Calu3 (cell line): ENCODE measurements around the gene FYB1. TPM values are rescaled to one million over a fixed set of nuclear protein-coding genes. Genes with fewer than 3 reads are reported as not detected.

Experiments
- BruUV-seq: library from RNA; stranded (reverse); fragments of 400-500 nt; replicated peaks from 2 replicates; lab custom pipeline; 2021; lab: Mats Ljungman, UMichigan
- CTCF ChIA-PET: fragments of 300-600 bp; sonication (Branson Sonifier 250); formaldehyde crosslinking; loops from one replicate; lab custom pipeline; 2022; ENCODE audit warnings: antibody characterized with exemption; lab: Charles Lee
- DNase-seq: peaks from one replicate; pipeline ENCODE4 v3.0.0; 2022
- H3K27ac Mint-ChIP-seq: one replicate; pipeline ENCODE4 v1.8.0; 2022; ENCODE audit warnings: mixed read lengths; ENCODE audit not compliant: unreplicated experiment
- H3K27me3 Mint-ChIP-seq: one replicate; pipeline ENCODE4 v1.8.0; 2022; ENCODE audit warnings: mixed read lengths; ENCODE audit not compliant: unreplicated experiment
- H3K36me3 Mint-ChIP-seq: one replicate; pipeline ENCODE4 v1.8.0; 2022; ENCODE audit warnings: mild to moderate bottlenecking, moderate library complexity, mixed read lengths; ENCODE audit not compliant: insufficient read depth, unreplicated experiment
- H3K4me1 Mint-ChIP-seq: one replicate; pipeline ENCODE4 v1.8.0; 2022; ENCODE audit warnings: mild to moderate bottlenecking, low read depth, mixed read lengths; ENCODE audit not compliant: unreplicated experiment
- H3K4me3 Mint-ChIP-seq: one replicate; pipeline ENCODE4 v1.8.0; 2022; ENCODE audit warnings: mild to moderate bottlenecking, low read depth, moderate library complexity, mixed read lengths; ENCODE audit not compliant: unreplicated experiment
- H3K9me3 Mint-ChIP-seq: one replicate; pipeline ENCODE4 v1.8.0; 2022; ENCODE audit warnings: low read depth, mixed read lengths; ENCODE audit not compliant: unreplicated experiment
- intact Hi-C: fragments of 100-400 bp; cut with micrococcal nuclease; formaldehyde crosslinking; loops from one replicate; pipeline ENCODE4 v1.10.0; 2022; ENCODE audit not compliant: unreplicated experiment
- total RNA-seq: library from RNA; stranded (reverse); gene quantifications from 2 replicates; pipeline ENCODE4 v1.2.3, GENCODE V29; 2022
- TF ChIP-seq, protein P1 (sequence below): fragments of 200-600 bp; IDR thresholded peaks from one replicate; pipeline ENCODE4 v1.8.0; 2022; ENCODE audit warnings: antibody characterized with exemption; ENCODE audit not compliant: unreplicated experiment

FYB1 gene
- total RNA-seq, 1 experiment from 2014 or later = 42.8 TPM

DNA sequence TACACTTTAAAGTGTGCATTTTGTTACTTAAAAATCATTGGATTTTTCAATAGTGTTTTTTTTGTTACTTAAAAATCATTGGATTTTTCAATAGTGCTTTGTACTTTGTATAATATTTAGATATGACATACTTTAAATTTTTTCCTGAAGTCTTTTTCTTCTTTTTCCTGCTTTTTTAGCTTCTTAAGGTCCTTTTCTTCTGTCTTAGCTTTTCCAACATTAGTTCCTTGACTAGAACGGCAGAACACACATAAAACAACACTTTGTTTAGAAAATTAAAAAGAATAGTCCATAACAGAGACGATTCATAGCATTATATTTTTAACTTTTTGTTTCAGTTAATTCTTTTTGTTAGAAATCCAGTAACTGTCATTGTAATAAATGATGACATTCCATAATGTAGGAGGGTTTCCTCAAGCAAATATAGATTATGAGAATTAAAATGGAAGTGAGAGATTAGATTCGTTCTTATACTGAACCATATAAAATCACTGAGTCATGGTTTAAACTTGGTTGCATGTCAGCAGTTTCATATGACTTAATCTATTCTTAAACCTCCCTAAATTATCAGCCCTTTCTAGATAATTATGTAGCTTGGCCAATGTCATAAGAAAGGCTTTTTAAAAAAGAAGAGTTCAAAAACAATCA lies 99.8 kb downstream of the FYB1 start:
- CTCF ChIA-PET = no interaction called here
- DNase-seq = no peak
- BruUV-seq = no TSS peak
- Mint-ChIP-seq H3K4me1 (peaks cover 8% of the 10 kb centered on the region), H3K27ac (no peak overlapping the region), H3K4me3 (no peak overlapping the region), H3K27me3 (no peaks in the 10 kb centered on the region), H3K36me3 (no peaks in the 10 kb centered on the region), H3K9me3 (no peaks in the 10 kb centered on the region)
- TF ChIP-seq, protein P1, sequence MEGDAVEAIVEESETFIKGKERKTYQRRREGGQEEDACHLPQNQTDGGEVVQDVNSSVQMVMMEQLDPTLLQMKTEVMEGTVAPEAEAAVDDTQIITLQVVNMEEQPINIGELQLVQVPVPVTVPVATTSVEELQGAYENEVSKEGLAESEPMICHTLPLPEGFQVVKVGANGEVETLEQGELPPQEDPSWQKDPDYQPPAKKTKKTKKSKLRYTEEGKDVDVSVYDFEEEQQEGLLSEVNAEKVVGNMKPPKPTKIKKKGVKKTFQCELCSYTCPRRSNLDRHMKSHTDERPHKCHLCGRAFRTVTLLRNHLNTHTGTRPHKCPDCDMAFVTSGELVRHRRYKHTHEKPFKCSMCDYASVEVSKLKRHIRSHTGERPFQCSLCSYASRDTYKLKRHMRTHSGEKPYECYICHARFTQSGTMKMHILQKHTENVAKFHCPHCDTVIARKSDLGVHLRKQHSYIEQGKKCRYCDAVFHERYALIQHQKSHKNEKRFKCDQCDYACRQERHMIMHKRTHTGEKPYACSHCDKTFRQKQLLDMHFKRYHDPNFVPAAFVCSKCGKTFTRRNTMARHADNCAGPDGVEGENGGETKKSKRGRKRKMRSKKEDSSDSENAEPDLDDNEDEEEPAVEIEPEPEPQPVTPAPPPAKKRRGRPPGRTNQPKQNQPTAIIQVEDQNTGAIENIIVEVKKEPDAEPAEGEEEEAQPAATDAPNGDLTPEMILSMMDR = no peak
- intact Hi-C loops = no loop called here

DNA sequence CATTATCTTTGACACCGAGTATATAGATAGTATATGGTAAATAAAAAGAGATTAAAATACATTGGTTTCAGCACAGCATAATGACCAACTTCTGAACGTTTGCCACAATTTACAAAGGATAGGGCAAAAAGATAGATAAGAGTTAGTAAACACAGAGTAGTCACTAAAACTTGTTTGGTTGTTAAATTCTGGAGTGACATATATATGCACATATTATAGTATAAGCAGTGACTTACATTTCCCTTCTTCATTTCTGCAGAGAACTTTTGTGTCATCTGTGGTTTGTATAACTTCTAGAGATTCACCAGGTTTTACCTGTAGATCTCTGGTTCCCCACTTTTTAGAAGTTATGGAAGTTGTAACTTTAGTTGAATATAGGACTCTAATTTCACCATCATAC lies 100.7 kb downstream of the FYB1 start:
- Mint-ChIP-seq H3K9me3 (no peaks in the 10 kb centered on the region), H3K4me1 (peaks cover 8% of the 10 kb centered on the region), H3K27me3 (no peaks in the 10 kb centered on the region), H3K4me3 (no peak overlapping the region), H3K27ac (no peak overlapping the region), H3K36me3 (no peaks in the 10 kb centered on the region)
- TF ChIP-seq, protein P1 = no peak
- no TSS peak for BruUV-seq
- CTCF ChIA-PET = no interaction called here
- no peak for DNase-seq
- intact Hi-C loops = no loop called here

DNA sequence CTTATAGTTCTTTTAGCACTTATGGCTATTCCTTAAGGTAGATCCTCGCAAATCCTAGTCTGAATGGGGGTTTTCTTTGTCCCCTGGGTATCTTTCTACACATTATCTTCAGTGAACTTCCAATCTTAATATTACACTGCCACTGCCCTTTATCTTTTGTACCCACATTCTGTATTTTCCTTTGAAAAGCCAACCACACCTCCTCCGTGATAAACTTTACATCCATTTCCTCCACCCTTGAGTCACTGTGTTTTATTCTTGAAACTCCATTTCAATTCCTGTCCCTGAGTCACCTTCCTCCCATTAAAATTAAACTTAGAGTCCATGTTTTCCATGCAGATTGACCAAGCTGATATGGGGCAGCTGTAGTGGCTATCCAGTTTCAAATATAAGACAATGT lies 102.0 kb downstream of the FYB1 start:
- intact Hi-C loops = no loop called here
- no peaks in the 10 kb centered on the region for H3K27me3 Mint-ChIP-seq
- no peaks in the 10 kb centered on the region for H3K36me3 Mint-ChIP-seq
- no peak for DNase-seq
- peaks cover 8% of the 10 kb centered on the region for H3K4me1 Mint-ChIP-seq
- CTCF ChIA-PET = no interaction called here
- H3K27ac Mint-ChIP-seq = no peak overlapping the region
- BruUV-seq = no TSS peak
- no peak overlapping the region for H3K4me3 Mint-ChIP-seq
- TF ChIP-seq, protein P1 = no peak
- no peaks in the 10 kb centered on the region for H3K9me3 Mint-ChIP-seq

DNA sequence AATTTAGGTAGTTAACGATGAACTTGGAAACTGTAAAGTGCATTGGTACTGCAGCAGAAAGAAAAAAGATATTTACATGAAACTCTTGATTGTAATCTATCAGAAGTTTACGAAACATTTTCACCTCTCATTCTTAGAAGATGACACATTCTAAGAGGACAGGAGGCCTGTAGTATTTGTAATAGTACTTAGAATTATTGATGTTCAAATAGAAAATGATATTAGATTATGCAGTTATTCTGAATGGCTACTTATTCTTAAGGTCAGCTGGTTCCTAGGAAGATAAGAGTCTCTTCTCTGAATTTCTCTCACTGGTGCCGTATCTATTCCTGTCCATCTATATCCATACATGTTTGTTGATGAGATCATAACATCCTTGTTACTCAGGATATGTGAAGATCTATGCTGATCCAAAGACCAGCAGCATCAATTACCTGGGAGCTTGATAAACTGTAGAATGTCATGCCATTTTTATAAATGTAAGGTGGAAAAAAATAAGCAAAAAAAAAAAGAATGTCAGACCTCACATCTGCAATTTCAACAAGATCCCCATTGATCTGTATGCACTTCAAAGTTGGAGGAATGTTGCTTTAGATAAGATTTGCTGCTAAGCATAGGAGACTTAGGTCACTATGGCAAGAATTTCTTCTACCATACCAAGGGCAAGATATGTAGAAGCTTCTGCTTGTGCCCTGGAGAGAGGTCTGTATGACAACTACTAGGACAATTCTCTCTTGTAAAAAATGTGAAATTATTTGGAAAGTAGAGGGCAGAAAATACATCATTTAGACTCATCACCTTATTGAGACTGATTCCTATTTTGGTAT lies 102.8 kb downstream of the FYB1 start:
- no peaks in the 10 kb centered on the region for H3K27me3 Mint-ChIP-seq
- TF ChIP-seq, protein P1 = no peak
- CTCF ChIA-PET = no interaction called here
- BruUV-seq = no TSS peak
- no peak overlapping the region for H3K4me3 Mint-ChIP-seq
- H3K36me3 Mint-ChIP-seq = no peaks in the 10 kb centered on the region
- no peak overlapping the region for H3K27ac Mint-ChIP-seq
- DNase-seq = no peak
- H3K4me1 Mint-ChIP-seq = peaks cover 8% of the 10 kb centered on the region
- no peaks in the 10 kb centered on the region for H3K9me3 Mint-ChIP-seq
- intact Hi-C loops = no loop called here
